Measurements from ENCODE around the gene SRGAP2.
"Not testable (repeated sequence)": the region's sequence is repeated elsewhere in the genome, so short reads cannot be mapped to it uniquely, and the experiment has no call there.

The SRGAP2 gene

GRCh38 chr1:206252680-206253335 lies 49.5 kb downstream of the SRGAP2 start:
- not testable (repeated sequence) for DNase-seq

Measured in NCI-H69 (cell line).